Measurements from ENCODE around the gene ALG5. TPM values are rescaled to one million over a fixed set of nuclear protein-coding genes. Genes with fewer than 3 reads are reported as not detected.

ALG5 gene
- total RNA-seq, 1 donor from 2014 or later = 24.0 TPM

GRCh38 chr13:36924001-36924400 is 75.1 kb downstream of the ALG5 start:
- intact Hi-C loops (cut with micrococcal nuclease) = no loop called here
- no peak for TF ChIP-seq CTCF (IDR thresholded peaks at IDR 0.05)
- ChIA-PET POLR2A (no interaction called here), CTCF (no interaction called here)
- Mint-ChIP-seq H3K27me3 (peaks cover 37% of the 10 kb centered on the region), H3K36me3 (ENCODE audit: low read depth) (no peaks in the 10 kb centered on the region), H3K4me1 (peaks cover 8% of the 10 kb centered on the region), H3K9me3 (no peaks in the 10 kb centered on the region), H3K27ac (no peak overlapping the region), H3K4me3 (no peak overlapping the region)
- no peak for ATAC-seq (ENCODE audit: low read depth)
- DNase-seq = no peak

- Mint-ChIP-seq H3K27me3 (peaks cover 44% of the 10 kb centered on the region), H3K9me3 (no peaks in the 10 kb centered on the region), H3K4me1 (peaks cover 12% of the 10 kb centered on the region), H3K4me3 (no peak overlapping the region), H3K36me3 (ENCODE audit: low read depth) (no peaks in the 10 kb centered on the region), H3K27ac (no peak overlapping the region)
- intact Hi-C loops (cut with micrococcal nuclease) = no loop called here
- no peak for TF ChIP-seq CTCF (IDR thresholded peaks at IDR 0.05)
- CTCF ChIA-PET = no interaction called here
- DNase-seq (no peak), ATAC-seq (ENCODE audit: low read depth) (no peak)
- POLR2A ChIA-PET = no interaction called here
Observed at GRCh38 chr13:36921631-36922301, 77.4 kb downstream of the ALG5 start.

- DNase-seq = no peak
- POLR2A ChIA-PET = no interaction called here
Observed at GRCh38 chr13:36920616-36921185, 78.4 kb downstream of the ALG5 start.

GRCh38 chr13:36919833-36920615 is 79.1 kb downstream of the ALG5 start, which contains the start of gene SMAD9:
TSS of gene SMAD9 (minus strand) at chr13:36920238. CDS start at chr13:36879689, 40,549 bp downstream.
- Mint-ChIP-seq H3K4me3 (peak within 1 kb of the TSS; percentile 74), H3K4me1 (peaks cover 12% of the 10 kb centered on the region), H3K27ac (no peak within 1 kb of the TSS), H3K36me3 (ENCODE audit: low read depth) (no peaks in the 10 kb centered on the region), H3K27me3 (peaks cover 55% of the 10 kb centered on the region), H3K9me3 (no peaks in the 10 kb centered on the region)
- DNase-seq (no peak), ATAC-seq (ENCODE audit: low read depth) (peak; percentile 31)
- intact Hi-C loops (cut with micrococcal nuclease) = loop anchor here (5.0 kb wide), 1 partner anchor 488 kb away; the partner anchor contains the start of gene CCNA1
- no peak for TF ChIP-seq CTCF (IDR thresholded peaks at IDR 0.05)
- CTCF ChIA-PET = no interaction called here
- POLR2A ChIA-PET = no interaction called here

More at GRCh38 chr13:36920616-36921185, 78.4 kb downstream of the ALG5 start:
- intact Hi-C loops (cut with micrococcal nuclease) = no loop called here
- peaks cover 12% of the 10 kb centered on the region for H3K4me1 Mint-ChIP-seq
- CTCF ChIA-PET = no interaction called here
- H3K36me3 Mint-ChIP-seq (ENCODE audit: low read depth) = no peaks in the 10 kb centered on the region
- no peaks in the 10 kb centered on the region for H3K9me3 Mint-ChIP-seq
- ATAC-seq (ENCODE audit: low read depth) = no peak
- H3K27ac Mint-ChIP-seq = no peak overlapping the region
- H3K4me3 Mint-ChIP-seq = peak overlapping the region; percentile 74
- H3K27me3 Mint-ChIP-seq = peaks cover 51% of the 10 kb centered on the region
- TF ChIP-seq CTCF (IDR thresholded peaks at IDR 0.05) = no peak

Data from activated B cell treated with CpG ODN at 0.5 μM for 24 hours (primary cell).